GM18861 (cell line): ENCODE results near the gene FOXP2.
"Not testable (repeated sequence)": the region's sequence is repeated elsewhere in the genome, so short reads cannot be mapped to it uniquely, and the experiment has no call there.

Source experiments
- ATAC-seq: cut with Tn5 transposase; IDR thresholded peaks from one replicate; pipeline ENCODE4 v1.9.1; 2021; ENCODE audit not compliant: unreplicated experiment

FOXP2 gene

GRCh38 chr7:114575098-114575497 lies 160.5 kb downstream of the FOXP2 start:
- ATAC-seq, result no peak

GRCh38 chr7:114580963-114581362 lies 166.3 kb downstream of the FOXP2 start:
- ATAC-seq, result not testable (repeated sequence)

- no peak for ATAC-seq
Measured at GRCh38 chr7:114588506-114588905, 173.9 kb downstream of the FOXP2 start.

- no peak for ATAC-seq
Measured at GRCh38 chr7:114589436-114589835, 174.8 kb downstream of the FOXP2 start.

GRCh38 chr7:114590298-114590697 lies 175.7 kb downstream of the FOXP2 start:
- ATAC-seq, result no peak

- ATAC-seq, result no peak
Measured at GRCh38 chr7:114598946-114599345, 184.3 kb downstream of the FOXP2 start.

- ATAC-seq, result no peak
Measured at GRCh38 chr7:114606100-114606499, 191.5 kb downstream of the FOXP2 start.

- not testable (repeated sequence) for ATAC-seq
Measured at GRCh38 chr7:114608822-114609221, 194.2 kb downstream of the FOXP2 start.

GRCh38 chr7:114620208-114620607 lies 205.6 kb downstream of the FOXP2 start:
- ATAC-seq, result no peak

- no peak for ATAC-seq
Measured at GRCh38 chr7:114622221-114622620, 207.6 kb downstream of the FOXP2 start.

- no peak for ATAC-seq
Measured at GRCh38 chr7:114623146-114623545, 208.5 kb downstream of the FOXP2 start.

- ATAC-seq, result no peak
Measured at GRCh38 chr7:114627231-114627630, 212.6 kb downstream of the FOXP2 start.

GRCh38 chr7:114628362-114628761 lies 213.7 kb downstream of the FOXP2 start:
- no peak for ATAC-seq

GRCh38 chr7:114629762-114630161 lies 215.1 kb downstream of the FOXP2 start:
- no peak for ATAC-seq

- no peak for ATAC-seq
Measured at GRCh38 chr7:114630201-114630990, 215.8 kb downstream of the FOXP2 start.

GRCh38 chr7:114631249-114631822 lies 216.7 kb downstream of the FOXP2 start:
- no peak for ATAC-seq

GRCh38 chr7:114639451-114639850 lies 224.8 kb downstream of the FOXP2 start:
- no peak for ATAC-seq

GRCh38 chr7:114644455-114644854 lies 229.8 kb downstream of the FOXP2 start:
- no peak for ATAC-seq

GRCh38 chr7:114645451-114645850 lies 230.8 kb downstream of the FOXP2 start:
- no peak for ATAC-seq

GRCh38 chr7:114647518-114647917 lies 232.9 kb downstream of the FOXP2 start:
- no peak for ATAC-seq

GRCh38 chr7:114648117-114648516 lies 233.5 kb downstream of the FOXP2 start:
- no peak for ATAC-seq

GRCh38 chr7:114648680-114649079 lies 234.1 kb downstream of the FOXP2 start:
- ATAC-seq, result no peak

- ATAC-seq, result no peak
Measured at GRCh38 chr7:114649689-114650088, 235.1 kb downstream of the FOXP2 start.
